Aorta (tissue), 5 donors: Measurements from ENCODE around the gene PCDHGA11. TPM values are rescaled to one million over a fixed set of nuclear protein-coding genes. Genes with fewer than 3 reads are reported as not detected.
A peak's percentile ranks its signal among the peaks of the same experiment; 100 is the strongest.
"Not testable (repeated sequence)": the region's sequence is repeated elsewhere in the genome, so short reads cannot be mapped to it uniquely, and the experiment has no call there.

Source experiments
- ATAC-seq: fragments of 200-7000 bp; cut with Tn5 transposase; one replicate; pipeline ENCODE4 v1.9.1; 2022; ENCODE audit warnings: moderate library complexity; ENCODE audit not compliant: low FRiP score
- DNase-seq, 2 donors: peaks; one replicate each; pipeline ENCODE4 v3.0.0-alpha.2; 2020
- H3K27ac ChIP-seq, 2 donors: one replicate each; pipeline ENCODE4 v1.5.1; 2013; ENCODE audit warnings: low read length in 2 of 2, mild to moderate bottlenecking in 2 of 2, moderate library complexity in 2 of 2, control low read depth in 1 of 2, inconsistent platforms in 1 of 2, low read depth in 1 of 2
- H3K27me3 ChIP-seq, 2 donors: one replicate each; pipeline ENCODE4 v1.6.1; 2013; ENCODE audit warnings: control low read depth in 1 of 2, low read length in 1 of 2, mild to moderate bottlenecking in 1 of 2, moderate library complexity in 1 of 2; ENCODE audit not compliant: insufficient read depth in 2 of 2, control insufficient read depth in 1 of 2
- H3K36me3 ChIP-seq, 2 donors: one replicate each; pipeline ENCODE4 v1.6.1; 2013; ENCODE audit warnings: control low read depth in 1 of 2, low read length in 1 of 2, mild to moderate bottlenecking in 1 of 2; ENCODE audit not compliant: insufficient read depth in 2 of 2, control insufficient read depth in 1 of 2
- H3K4me1 ChIP-seq, 2 donors: one replicate each; pipeline ENCODE4 v1.6.1; 2013; ENCODE audit warnings: low read length in 2 of 2, control low read depth in 1 of 2, mild to moderate bottlenecking in 1 of 2, moderate library complexity in 1 of 2; ENCODE audit not compliant: insufficient read depth in 2 of 2, control insufficient read depth in 1 of 2
- H3K4me3 ChIP-seq, 2 donors: one replicate each; pipeline ENCODE4 v1.5.1; 2013; ENCODE audit warnings: low read length in 2 of 2, control low read depth in 1 of 2, mild to moderate bottlenecking in 1 of 2
- H3K9me3 ChIP-seq: one replicate; pipeline ENCODE4 v1.6.1; 2013; ENCODE audit warnings: mild to moderate bottlenecking, low read length; ENCODE audit not compliant: control insufficient read depth
- WGBS, 2 donors: extraction: QIAGEN DNeasy Blood & Tissue Kit; methylation state at CpG; one replicate each; pipeline ENCODE4 v1.1.7; 2013; 5-methylcytosine and 5-hydroxymethylcytosine counted together
- intact Hi-C, 2 donors: fragments of 100-400 bp; cut with DNase I; formaldehyde crosslinking; loops; one replicate each; pipeline versions ENCODE4 v1.14.2 to v1.15.0; 2022
- polyA plus RNA-seq, 2 donors: library from polyadenylated mRNA; stranded (reverse); fragments of 200-250 nt; gene quantifications; one replicate each; pipeline ENCODE4 v1.2.3, GENCODE V29; 2013
- total RNA-seq, 2 donors: library from RNA; stranded (reverse); fragmentation: NEBNext Ultra II Directional; extraction: Animal tissue kit (Norgen Biotek cat#: 25700); gene quantifications; one replicate each; pipeline ENCODE4 v1.2.1, GENCODE V29; 2021
- donor health status: healthy with polysubstance abuse.
- donor health status: Bipolar disorder and iron deficiency.
- donor health status: DM: no; HTN: no; CAD: no.
- donor health status: DM: no; HTN: no; CAD: no.
- donor health status: DM: yes; HTN: yes; CAD: no.

Gene PCDHGA11
- total and polyA plus RNA-seq, 4 donors = 0.50 to 9.2 (median 3.9) TPM

GRCh38 chr5:141397756-141398551 is 22.9 kb upstream of the PCDHGA11 start, which contains the start of gene PCDHGB5:
Gene PCDHGB5 (plus strand): TSS chr5:141397947. CDS start chr5:141398128, 181 bp downstream.
- H3K27me3 ChIP-seq, H3K27ac ChIP-seq, H3K4me1 ChIP-seq, intact Hi-C loops, H3K4me3 ChIP-seq, H3K36me3 ChIP-seq: not testable (repeated sequence)
- 7 to 8% methylated on average over 20 to 25 of the region's 43 CpGs for WGBS, 2 donors
- DNase-seq (peak in 1 of 2 donors; percentile 70), ATAC-seq (peak; percentile 74)
- H3K9me3 ChIP-seq = peaks cover 31% of the 10 kb centered on the region

GRCh38 chr5:141398608-141399007 is 22.2 kb upstream of the PCDHGA11 start:
- no peak overlapping the region for H3K27ac ChIP-seq
- H3K9me3 ChIP-seq = peaks cover 31% of the 10 kb centered on the region
- no peaks in the 10 kb centered on the region for H3K4me1 ChIP-seq
- ATAC-seq (no peak), DNase-seq (no peak)
- no peaks in the 10 kb centered on the region for H3K27me3 ChIP-seq
- no peaks in the 10 kb centered on the region for H3K36me3 ChIP-seq
- intact Hi-C loops = no loop called here
- no peak overlapping the region for H3K4me3 ChIP-seq
- 20 to 24% methylated on average over 15 of the region's 15 CpGs for WGBS, 2 donors

- Histone ChIP-seq H3K27me3 (no peaks in the 10 kb centered on the region), H3K4me3 (no peak overlapping the region), H3K9me3 (peaks cover 31% of the 10 kb centered on the region), H3K4me1 (no peaks in the 10 kb centered on the region), H3K27ac (no peak overlapping the region), H3K36me3 (no peaks in the 10 kb centered on the region)
- DNase-seq = peak in 1 of 2 donors; percentile 70
- 15 to 24% methylated on average over 61 of the region's 61 CpGs for WGBS, 2 donors
- no peak for ATAC-seq
- intact Hi-C loops = no loop called here
These were observed 21.1 kb upstream of the PCDHGA11 start for GRCh38 chr5:141399555-141400258.

GRCh38 chr5:141402553-141403243 is 18.2 kb upstream of the PCDHGA11 start, which contains the start of gene PCDHGA9:
Gene PCDHGA9 (plus strand): TSS chr5:141402778. CDS start chr5:141402953, 175 bp downstream.
- Histone ChIP-seq H3K4me3 (no peak within 1 kb of the TSS), H3K4me1 (no peaks in the 10 kb centered on the region), H3K27ac (no peak within 1 kb of the TSS), H3K36me3 (no peaks in the 10 kb centered on the region), H3K9me3 (peaks cover 35% of the 10 kb centered on the region), H3K27me3 (no peaks in the 10 kb centered on the region)
- 14 to 15% methylated on average over 27 of the region's 27 CpGs for WGBS, 2 donors
- ATAC-seq (no peak), DNase-seq (peak in 1 of 2 donors; percentile 68)
- intact Hi-C loops = no loop called here

GRCh38 chr5:141403387-141403786 is 17.5 kb upstream of the PCDHGA11 start:
- Histone ChIP-seq H3K27me3 (no peaks in the 10 kb centered on the region), H3K36me3 (no peaks in the 10 kb centered on the region), H3K4me1 (no peaks in the 10 kb centered on the region), H3K4me3 (no peak overlapping the region), H3K9me3 (peaks cover 39% of the 10 kb centered on the region), H3K27ac (no peak overlapping the region)
- ATAC-seq (no peak), DNase-seq (no peak)
- WGBS, 2 donors = 20 to 26% methylated on average over 22 of the region's 22 CpGs
- intact Hi-C loops = no loop called here

GRCh38 chr5:141407790-141408505 is 12.9 kb upstream of the PCDHGA11 start, which contains the start of gene PCDHGB6:
Gene PCDHGB6 (plus strand): TSS chr5:141408021. CDS start chr5:141408203, 182 bp downstream.
- H3K27me3 ChIP-seq, H3K4me1 ChIP-seq, H3K4me3 ChIP-seq, H3K27ac ChIP-seq, H3K36me3 ChIP-seq: not testable (repeated sequence)
- intact Hi-C loops = loop anchor here in 1 of 2 donors (5.0 kb wide), 1 partner anchor 149 kb away; no protein-coding TSS in a partner anchor
- peaks cover 38% of the 10 kb centered on the region for H3K9me3 ChIP-seq
- ATAC-seq (peak; percentile 63), DNase-seq (peak in 1 of 2 donors; percentile 80)
- WGBS, 2 donors = 9 to 12% methylated on average over 46 to 51 of the region's 51 CpGs

GRCh38 chr5:141409598-141410306 is 11.1 kb upstream of the PCDHGA11 start:
- Histone ChIP-seq H3K27ac (no peak overlapping the region), H3K9me3 (peaks cover 37% of the 10 kb centered on the region), H3K4me3 (no peak overlapping the region), H3K27me3 (no peaks in the 10 kb centered on the region), H3K4me1 (no peaks in the 10 kb centered on the region), H3K36me3 (no peaks in the 10 kb centered on the region)
- DNase-seq (peak in 1 of 2 donors; percentile 54), ATAC-seq (no peak)
- 18 to 23% methylated on average over 64 of the region's 64 CpGs for WGBS, 2 donors
- intact Hi-C loops = loop anchor here (5.0 to 10.0 kb wide), 3 partner anchors 115 to 155 kb away; no protein-coding TSS in a partner anchor
